HG03558 (cell line): ENCODE data around the gene KLF16.
"Not testable (repeated sequence)": the region's sequence is repeated elsewhere in the genome, so short reads cannot be mapped to it uniquely, and the experiment has no call there.

ENCODE experiments used
- ATAC-seq: cut with Tn5 transposase; IDR thresholded peaks from one replicate; pipeline ENCODE4 v1.9.1; 2021; ENCODE audit warnings: moderate number of reproducible peaks; ENCODE audit not compliant: unreplicated experiment; ENCODE audit errors: extremely low read depth

KLF16 gene

DNA sequence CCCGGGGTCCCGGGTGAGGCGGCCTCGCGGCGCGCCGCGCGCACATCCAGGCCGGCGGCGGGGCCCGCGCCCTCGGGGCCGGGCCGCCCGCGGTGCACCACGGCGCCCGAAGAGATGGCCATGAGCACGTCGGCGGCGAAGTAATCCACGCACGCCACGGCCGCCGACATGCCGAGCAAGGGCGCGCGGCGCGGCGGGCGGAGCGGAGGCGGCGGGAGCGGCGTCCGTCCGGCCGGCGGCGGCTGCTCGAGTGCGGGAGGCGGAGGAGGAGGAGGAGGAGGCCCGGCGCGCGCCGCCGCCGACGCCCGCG is at the start of gene KLF16:
Gene KLF16 (minus strand): TSS at position 252 of the 310 bp plus-strand sequence. CDS start 82 bp downstream, at position 170.
- ATAC-seq, result no peak

DNA sequence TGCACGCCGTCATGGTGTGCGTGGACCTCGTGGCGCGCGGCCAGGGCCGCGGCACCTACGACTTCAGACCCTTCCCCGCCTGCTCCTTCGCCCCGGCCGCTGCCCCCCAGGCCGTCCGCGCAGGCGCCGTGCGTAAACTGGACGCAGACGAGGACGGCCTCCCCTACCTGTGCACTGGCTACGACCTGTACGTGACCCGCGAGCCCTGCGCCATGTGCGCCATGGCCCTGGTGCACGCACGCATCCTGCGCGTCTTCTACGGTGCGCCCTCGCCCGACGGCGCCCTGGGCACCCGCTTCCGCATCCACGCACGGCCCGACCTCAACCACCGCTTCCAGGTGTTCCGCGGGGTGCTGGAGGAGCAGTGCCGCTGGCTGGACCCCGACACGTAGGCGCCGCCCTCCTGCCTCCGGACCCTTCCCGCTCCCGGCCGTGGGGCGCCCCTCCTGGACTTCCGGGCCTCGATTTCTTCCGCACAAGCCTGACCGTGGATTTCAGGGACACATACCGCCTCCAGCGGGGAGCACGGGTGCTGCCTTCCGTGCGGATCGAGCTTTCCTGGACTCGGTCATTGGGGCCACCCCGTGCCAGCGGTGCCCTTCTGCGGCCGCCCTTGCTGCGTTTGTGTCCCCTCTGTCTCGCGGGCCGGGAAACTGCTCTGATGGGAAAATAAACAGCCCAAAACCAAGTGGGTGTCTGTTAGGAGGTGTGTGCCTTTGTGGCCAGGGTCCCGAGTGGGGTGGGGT is 49.6 kb upstream of the KLF16 start:
- no peak for ATAC-seq

DNA sequence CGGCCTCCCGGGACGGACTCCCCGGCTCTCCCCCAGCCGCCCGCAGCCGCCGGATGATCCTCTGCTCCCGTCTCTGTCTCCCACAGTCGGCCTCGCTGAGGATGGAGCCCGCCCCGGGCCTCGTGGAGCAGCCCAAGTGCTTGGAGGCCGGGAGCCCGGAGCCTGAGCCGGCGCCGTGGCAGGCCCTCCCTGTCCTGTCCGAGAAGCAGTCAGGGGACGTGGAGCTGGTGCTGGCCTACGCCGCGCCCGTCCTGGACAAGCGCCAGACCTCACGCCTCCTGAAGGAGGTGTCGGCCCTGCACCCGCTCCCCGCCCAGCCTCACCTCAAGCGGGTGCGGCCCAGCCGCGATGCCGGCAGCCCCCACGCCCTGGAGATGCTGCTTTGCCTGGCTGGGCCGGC is 48.6 kb upstream of the KLF16 start:
- ATAC-seq, result no peak

DNA sequence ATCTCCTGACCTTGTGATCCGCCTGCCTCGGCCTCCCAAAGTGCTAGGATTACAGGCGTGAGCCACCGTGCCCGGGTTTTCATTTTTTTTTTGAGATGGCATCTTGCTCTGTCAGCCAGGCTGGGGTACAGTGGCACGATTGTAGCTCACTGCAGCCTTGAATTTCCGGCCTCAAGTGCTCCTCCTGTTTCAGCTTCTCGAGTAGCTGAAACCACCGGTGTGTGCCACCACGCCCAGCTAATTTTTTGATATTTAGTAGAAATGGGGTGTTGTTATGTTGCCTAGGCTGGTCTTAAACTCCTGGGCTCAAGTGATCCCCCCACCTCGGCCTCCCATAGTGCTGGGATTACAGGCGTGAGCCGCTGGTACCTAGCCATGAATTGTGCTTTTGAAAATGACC is 47.7 kb upstream of the KLF16 start:
- no peak for ATAC-seq

DNA sequence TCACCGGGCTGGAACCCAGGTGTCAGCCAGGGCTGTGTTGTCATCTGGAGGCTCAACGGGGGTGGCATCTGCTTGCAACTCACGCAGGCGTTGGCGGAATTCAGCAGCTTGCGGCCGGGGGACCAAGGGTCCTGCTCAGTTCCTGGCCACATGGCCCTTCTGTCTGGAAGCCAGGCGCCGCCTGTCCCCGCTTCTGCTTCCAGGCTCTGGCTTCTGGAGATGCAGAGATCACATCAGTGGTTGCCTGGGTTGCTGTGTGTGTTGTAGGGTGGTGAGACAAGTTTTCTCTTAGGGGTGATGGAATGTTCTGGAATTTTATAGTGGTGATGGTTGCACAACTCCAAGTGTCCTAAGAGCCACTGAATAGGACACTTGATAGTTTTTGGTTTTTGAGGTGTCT is 46.8 kb upstream of the KLF16 start:
- no peak for ATAC-seq

DNA sequence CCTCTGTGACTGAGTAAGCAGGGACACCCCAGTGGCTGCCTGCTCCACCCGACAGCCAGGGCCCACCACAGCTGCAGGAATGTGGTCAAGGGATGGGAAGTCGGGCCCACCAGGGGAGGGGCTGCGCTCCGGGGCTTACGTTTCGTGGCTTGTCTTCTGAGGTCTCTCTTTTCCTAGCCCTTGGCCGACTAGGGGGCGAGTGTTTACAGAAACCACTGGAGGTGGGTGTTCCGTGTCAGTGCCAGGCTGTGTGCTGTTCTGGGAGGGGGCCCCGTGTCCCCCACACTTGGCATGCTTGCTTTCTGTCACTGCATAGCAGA is 46.3 kb upstream of the KLF16 start:
- ATAC-seq, result no peak

DNA sequence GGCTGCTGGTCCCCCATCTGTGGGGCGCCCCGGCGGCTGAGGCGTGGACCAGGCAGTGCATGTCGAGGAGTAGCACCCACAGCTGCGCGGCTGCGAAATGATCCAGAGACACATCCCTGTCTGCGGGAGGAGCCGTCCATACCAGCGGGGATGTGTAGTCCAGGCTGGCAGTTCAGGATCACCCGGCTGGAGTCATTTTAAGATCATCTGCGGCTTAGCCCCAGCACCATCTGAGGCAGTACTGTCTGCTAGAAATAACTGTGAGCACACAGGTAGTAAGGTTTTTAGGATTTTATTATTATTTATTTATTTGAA is 44.9 kb upstream of the KLF16 start:
- ATAC-seq, result no peak

DNA sequence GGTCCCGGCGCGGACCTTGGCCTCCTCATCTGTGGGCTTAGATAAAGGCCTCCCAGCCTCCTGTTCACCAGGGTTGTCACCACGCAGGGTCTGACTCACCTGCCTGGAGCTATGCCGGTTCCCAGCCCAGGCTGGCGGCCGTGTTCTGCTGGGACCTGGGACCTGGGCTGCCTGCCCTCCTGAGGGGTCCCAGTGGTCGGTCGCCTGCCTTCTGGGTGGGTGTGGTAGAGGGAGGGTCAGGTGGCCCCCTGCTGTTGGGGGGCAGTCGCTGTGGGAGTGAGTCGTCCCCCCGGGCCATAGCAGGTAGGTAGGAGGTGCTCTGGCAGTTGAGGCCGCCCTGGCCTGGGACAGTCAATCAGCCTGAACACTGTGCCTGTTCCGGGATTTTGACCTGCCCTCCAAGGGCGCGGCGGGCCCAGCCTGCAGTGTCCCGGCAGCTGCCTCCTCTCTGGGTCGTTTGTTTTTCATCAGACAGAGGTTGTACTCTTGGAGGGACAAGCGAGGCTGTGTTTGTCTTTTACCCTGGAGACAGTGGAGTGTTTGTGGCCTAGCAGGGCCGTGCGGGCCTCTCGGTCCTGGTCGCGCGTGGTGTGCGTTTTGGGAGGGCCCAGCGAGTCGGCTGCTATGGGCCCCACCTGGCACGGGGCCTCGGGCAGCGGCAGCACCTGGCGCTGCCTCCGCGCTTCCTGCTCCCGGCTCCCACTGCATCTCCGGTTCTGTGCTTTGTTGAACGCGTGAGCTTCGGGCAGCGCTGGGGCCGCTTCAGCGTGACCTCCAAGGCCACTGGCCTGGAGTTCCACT is 44.4 kb upstream of the KLF16 start:
- ATAC-seq, result no peak

DNA sequence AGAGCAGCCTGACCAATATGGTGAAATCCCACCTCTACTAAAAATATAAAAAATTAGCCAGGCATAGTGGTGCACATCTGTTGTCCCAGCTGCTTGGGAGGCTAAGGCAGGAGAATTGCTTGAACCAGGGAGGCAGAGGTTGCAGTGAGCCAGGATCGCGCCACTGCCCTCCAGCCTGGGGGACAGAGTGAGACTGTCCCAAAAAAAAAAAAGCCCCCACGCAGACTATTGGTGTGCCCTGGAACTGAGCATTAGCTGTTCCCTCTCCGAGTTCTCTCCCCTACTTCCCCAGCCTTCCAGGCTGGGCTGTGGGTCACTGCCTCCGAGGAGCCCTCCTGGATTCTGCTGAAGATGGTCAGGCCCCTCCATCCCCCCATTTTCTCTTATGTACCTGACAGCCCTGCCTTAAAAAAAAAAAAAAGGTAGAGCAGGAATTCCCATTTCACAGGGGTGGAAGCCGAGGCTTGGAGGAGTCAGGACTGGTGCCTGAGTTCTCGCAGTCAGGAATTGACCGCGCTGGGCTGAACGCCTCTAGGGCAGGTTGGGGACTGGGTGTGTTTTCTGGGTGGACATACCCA is 43.7 kb upstream of the KLF16 start:
- ATAC-seq, result no peak

DNA sequence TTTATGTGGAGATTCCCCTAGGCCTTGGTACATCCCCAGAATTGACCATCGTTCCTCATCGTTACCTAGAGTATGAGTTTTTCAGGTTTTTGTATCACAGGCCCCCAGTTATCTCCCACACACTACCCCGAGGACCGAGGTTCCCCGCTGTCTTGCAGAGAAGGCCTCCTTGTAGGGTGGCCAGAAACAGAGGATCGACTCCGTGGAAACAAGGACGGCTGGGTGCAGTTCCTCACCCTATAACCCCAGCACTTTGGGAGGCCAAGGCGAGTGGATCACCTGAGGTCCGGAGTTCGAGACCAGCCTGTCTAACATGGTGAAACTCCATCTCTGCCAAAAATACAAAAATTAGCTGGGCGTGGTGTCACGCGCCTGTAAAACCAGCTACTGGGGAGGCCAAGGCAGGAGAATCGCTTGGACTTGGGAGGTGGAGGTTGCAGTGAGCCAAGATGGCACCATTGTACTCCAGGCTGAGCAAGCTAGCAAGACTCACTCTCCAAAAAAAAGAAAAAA is 42.5 kb upstream of the KLF16 start:
- ATAC-seq, result no peak

DNA sequence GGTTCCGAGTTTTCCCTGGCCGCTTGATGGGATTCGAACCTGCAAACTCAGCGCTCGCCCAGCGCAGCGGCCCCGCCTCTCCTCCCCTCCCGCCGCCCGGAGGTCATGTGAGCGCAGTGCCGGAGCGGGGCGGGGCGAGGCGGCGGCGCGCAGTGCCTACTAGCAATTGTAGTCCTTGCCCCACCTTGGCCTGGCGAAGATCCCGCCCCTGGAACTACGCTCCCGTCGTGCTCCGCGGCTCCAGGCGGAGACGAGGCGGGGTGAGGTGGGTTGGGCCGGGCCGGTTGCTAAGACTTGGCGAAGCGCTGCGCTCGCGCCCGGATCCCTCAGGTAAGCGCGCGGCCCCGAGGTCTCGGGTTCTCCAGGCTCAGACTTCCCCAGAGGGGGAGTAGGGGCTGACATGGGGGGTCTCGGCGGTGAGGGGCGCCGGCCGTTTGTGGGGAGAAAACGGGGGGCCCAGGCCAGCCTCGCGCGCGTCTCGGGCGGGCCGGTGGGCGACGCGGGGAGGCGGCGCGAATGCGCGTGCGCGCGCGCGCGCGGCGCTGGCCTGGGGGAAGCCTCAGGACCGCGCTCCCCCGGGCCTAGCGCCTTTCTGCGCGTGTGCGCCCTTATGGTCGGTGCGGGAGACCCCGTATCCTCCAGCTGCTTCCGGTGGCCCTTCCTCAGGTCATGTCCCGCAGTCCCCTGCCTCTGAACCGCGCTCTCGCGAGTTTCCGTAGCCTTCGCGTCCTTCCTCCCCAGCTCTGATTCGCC is 41.9 kb upstream of the KLF16 start, which contains the start of the genes ADAT3 and SCAMP4:
Gene ADAT3 (plus strand): TSS at position 290 of the 753 bp plus-strand sequence. CDS start 6,649 bp downstream, outside the sequence.
Gene SCAMP4 (plus strand): TSS at position 290 of the 753 bp plus-strand sequence. CDS start 9,621 bp downstream, outside the sequence.
- ATAC-seq, result peak; percentile 69

DNA sequence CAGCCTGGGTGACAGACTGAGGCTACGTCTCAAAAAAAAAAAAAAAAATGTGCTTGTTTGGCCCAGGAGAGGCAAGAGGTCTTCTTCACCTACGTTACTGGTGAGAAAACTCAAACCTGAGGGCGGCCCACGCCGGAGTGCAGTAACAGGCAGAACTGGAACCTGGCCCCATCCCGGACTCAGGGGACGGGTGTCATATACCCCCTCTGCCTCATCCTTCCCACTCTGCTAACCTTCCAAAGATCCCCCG is 41.4 kb upstream of the KLF16 start:
- ATAC-seq, result no peak

DNA sequence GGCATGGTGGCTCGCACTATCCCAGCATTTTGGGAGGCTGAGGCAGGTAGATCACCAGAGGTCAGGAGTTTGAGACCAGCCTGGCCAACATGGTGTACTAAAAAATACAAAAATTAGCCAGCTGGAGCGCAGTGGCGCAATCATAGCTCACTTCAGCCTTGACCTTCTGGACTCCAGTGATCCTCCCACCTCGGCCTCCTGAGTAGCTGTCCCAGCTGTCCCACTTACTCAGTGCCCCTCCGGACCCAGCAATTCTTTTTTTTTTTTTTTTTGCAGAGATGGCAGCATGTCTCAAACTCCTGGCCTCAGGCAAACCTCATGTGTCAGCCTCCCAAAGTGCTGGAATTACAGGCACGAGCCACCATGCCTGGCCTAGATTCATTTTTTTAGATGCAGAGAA is 39.5 kb upstream of the KLF16 start:
- no peak for ATAC-seq

DNA sequence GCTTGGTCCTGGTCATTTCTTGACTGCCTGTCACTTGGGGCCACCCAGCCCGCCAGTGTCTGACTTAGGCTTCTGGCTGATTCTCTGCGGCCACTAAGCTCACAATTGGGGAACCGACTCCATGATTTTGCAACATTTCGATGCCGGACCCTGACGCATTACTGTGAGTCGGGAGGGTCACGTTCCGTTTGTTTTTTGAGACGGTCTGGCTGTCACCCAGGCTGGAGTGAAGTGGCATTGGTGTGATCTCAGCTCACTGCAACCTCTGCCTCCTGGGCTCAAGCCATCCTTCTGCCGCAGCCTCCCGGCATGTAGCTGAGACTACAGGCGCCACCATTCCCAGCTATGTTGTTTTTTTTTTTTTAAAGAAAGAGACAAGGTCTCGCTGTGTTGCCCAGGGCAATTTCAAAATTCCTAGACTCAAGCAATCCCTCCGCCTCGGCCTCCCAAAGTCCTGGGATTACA is 38.6 kb upstream of the KLF16 start:
- no peak for ATAC-seq

DNA sequence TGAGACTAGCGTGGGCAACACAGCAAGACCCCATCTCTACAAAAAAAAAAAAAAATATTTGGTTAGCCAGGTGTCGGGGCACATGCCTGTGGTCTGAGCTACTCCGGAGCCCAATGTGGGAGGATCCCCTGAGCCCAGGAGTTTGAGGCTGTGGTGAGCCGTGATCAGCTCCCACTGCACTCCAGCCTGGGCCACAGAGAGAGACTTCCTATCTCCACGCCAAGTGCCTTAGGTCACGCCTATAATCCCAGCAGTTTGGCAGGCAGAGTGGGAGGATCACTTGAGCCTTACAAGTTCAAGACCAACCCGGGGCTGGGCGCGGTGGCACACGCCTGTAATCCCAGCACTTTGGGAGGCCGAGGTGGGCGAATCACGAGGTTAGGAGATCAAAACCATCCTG is 33.1 kb upstream of the KLF16 start:
- no peak for ATAC-seq

DNA sequence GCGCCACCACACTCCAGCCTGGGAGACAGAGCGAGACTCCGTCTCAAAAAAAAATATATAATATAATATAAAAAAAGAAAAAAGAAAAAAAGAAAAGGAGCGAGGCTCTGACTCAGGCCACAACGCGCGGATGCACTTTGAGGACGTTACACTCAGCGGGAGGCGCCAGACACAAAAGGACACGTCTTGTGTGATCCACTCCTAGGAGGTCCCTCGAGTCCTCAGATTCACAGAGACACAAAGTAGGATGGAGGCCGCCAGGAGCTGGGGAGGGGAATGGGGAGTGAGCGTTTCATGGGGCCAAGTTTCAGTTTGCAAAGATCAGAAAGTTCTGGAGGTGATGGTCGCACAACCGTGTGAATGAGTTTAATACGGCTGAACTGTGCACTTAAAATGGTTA is 30.4 kb upstream of the KLF16 start:
- no peak for ATAC-seq

DNA sequence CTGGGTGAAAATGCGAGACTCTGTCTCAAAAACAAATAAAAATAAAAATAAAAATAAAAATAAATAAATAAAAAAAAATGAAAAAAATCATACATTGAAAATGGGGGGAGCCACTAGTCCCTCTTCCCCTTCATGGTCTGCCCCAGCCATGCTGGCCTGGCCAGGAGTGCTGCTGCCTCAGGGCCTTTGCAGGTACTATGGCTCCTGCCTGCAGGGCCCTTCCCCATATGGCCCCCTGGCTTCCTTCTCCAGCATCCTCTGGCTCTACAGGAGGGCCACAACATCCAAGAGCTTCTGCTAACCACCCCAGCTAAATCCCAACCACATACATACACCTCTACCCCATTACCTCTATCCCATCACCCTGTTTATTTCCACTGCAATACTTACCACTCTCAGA is 26.5 kb upstream of the KLF16 start:
- ATAC-seq, result no peak

DNA sequence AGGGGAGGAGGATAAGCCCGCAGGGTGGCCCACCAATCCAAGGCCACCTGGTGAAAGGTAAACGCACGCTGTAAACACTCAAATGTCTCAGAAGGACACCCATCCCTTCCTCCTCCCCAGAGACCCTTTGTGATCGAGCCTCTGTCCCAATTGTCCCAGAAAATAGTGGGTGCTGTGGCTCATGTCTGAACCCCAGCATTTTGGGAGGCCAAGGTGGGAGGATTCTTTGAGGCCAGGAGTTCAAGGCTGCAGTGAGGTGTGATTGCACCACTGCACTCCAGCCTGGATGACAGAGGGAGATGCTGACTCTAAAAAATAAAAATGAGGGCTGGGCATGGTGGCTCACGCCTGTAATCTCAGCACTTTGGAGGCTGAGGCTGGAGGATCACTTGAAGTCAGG is 25.0 kb upstream of the KLF16 start:
- no peak for ATAC-seq

DNA sequence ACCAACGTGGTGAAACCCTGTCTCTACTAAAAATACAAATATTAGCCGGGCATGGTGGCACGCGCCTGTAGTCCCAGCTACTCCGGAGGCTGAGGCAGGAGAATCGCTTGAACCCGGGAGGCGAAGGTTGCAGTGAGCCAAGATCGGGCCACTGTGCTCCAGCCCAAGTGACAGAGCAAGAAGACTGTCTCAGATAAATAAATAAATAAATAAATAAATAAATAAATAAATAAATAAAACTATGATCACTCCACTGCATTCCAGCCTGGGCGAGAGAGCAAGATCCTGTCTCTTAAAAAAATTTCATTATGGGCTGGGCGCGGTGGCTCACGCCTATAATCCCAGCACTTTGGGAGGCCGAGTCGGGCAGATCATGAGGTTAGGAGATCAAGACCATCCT is 23.0 kb upstream of the KLF16 start:
- not testable (repeated sequence) for ATAC-seq

DNA sequence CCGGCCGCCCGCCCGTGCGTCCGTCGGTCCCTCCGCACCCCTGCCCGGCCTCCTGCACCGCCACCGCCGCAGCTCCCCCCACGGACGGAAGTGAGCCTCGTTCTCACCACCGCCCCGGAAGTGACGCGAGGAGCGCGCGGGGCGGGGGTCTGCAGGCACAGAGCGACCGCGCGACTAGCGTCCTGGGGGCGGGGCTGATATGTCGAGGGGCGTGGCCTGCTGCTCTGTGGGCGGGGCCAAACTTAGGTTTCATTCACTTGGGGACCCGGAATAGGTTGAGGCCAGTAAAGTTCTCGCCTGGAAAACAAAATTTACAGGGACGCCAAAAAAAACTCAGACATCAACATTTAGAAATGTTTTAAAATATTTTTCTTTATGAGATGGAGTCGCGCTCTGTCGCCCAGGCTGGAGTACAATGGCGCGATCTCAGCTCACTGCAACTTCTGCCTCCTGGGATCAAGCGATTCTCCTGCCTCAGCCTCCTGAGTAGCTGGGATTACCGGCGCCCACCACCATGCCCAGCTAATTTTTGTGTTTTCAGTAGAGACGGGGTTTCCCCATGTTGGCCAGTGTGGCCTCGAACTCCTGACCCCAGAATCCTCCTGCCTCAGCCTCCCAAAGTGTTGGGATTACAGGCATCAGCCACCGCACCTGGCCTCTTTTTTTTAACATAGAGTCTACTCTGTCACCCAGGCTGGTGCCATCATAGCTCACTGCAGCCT is 22.2 kb upstream of the KLF16 start, which contains the start of gene ABHD17A:
Gene ABHD17A (minus strand): TSS at position 99 of the 722 bp plus-strand sequence. CDS start 3,930 bp downstream, outside the sequence.
- not testable (repeated sequence) for ATAC-seq
